Astrocyte (in vitro differentiated cells and primary cell): ENCODE measurements around the gene PAOX. TPM values are rescaled to one million over a fixed set of nuclear protein-coding genes. Genes with fewer than 3 reads are reported as not detected.

Experiments
- DNase-seq: peaks from one replicate; pipeline ENCODE4 v3.0.0-alpha.2; 2010; ENCODE audit warnings: low read depth
- FAIRE-seq: peaks from 2 replicates; lab custom pipeline; 2011; peaks lifted over from hg19 to GRCh38; lab: Jason Lieb, UNC
- H2AFZ ChIP-seq: 2 replicates; pipeline ENCODE4 v1.6.0; 2012; ENCODE audit warnings: low read depth, low read length, inconsistent platforms
- H3K27ac ChIP-seq: 2 replicates; pipeline ENCODE4 v1.5.1; 2011; ENCODE audit warnings: low read depth, low read length, inconsistent platforms
- H3K27me3 ChIP-seq: 2 replicates; pipeline ENCODE4 v1.6.0; 2011; ENCODE audit warnings: low read length, inconsistent platforms; ENCODE audit not compliant: insufficient read depth
- H3K36me3 ChIP-seq: 2 replicates; pipeline ENCODE4 v1.5.1; 2011; ENCODE audit warnings: low read length, inconsistent platforms; ENCODE audit not compliant: insufficient read depth
- H3K4me1 ChIP-seq: 2 replicates; pipeline ENCODE4 v1.5.1; 2011; ENCODE audit warnings: low read length, inconsistent platforms; ENCODE audit not compliant: insufficient read depth
- H3K4me2 ChIP-seq: 2 replicates; pipeline ENCODE4 v1.6.0; 2012; ENCODE audit warnings: low read length, inconsistent platforms
- H3K4me3 ChIP-seq: 2 replicates; pipeline ENCODE4 v1.5.1; 2011; ENCODE audit warnings: low read depth, mild to moderate bottlenecking, low read length, inconsistent platforms; ENCODE audit not compliant: insufficient read depth
- H3K79me2 ChIP-seq: 2 replicates; pipeline ENCODE4 v1.6.0; 2012; ENCODE audit warnings: mild to moderate bottlenecking, low read length, inconsistent platforms; ENCODE audit not compliant: insufficient read depth
- H3K9ac ChIP-seq: 2 replicates; pipeline ENCODE4 v1.6.0; 2012; ENCODE audit warnings: mild to moderate bottlenecking, low read length, inconsistent platforms
- H3K9me3 ChIP-seq: 2 replicates; pipeline ENCODE4 v1.5.1; 2012; ENCODE audit warnings: low read depth, mild to moderate bottlenecking, low read length, inconsistent platforms; ENCODE audit not compliant: insufficient read depth
- H4K20me1 ChIP-seq: 2 replicates; pipeline ENCODE4 v1.6.0; 2012; ENCODE audit warnings: low read length, inconsistent platforms; ENCODE audit not compliant: insufficient read depth
- H3K27ac Mint-ChIP-seq: one replicate; pipeline ENCODE4 v1.8.0; 2021; ENCODE audit warnings: mild to moderate bottlenecking, mixed read lengths; ENCODE audit not compliant: unreplicated experiment
- H3K27me3 Mint-ChIP-seq: one replicate; pipeline ENCODE4 v1.8.0; 2021; ENCODE audit warnings: low read depth, mixed read lengths; ENCODE audit not compliant: unreplicated experiment
- H3K36me3 Mint-ChIP-seq: one replicate; pipeline ENCODE4 v1.8.0; 2021; ENCODE audit warnings: low read depth, mixed read lengths; ENCODE audit not compliant: unreplicated experiment
- H3K4me1 Mint-ChIP-seq: one replicate; pipeline ENCODE4 v1.8.0; 2021; ENCODE audit warnings: low read depth, mixed read lengths; ENCODE audit not compliant: unreplicated experiment
- H3K4me3 Mint-ChIP-seq: one replicate; pipeline ENCODE4 v1.8.0; 2021; ENCODE audit warnings: mild to moderate bottlenecking, moderate library complexity, mixed read lengths; ENCODE audit not compliant: unreplicated experiment
- H3K9me3 Mint-ChIP-seq: one replicate; pipeline ENCODE4 v1.8.0; 2021; ENCODE audit warnings: mild to moderate bottlenecking, mixed read lengths; ENCODE audit not compliant: unreplicated experiment
- CTCF ChIP-seq: IDR thresholded peaks from 2 replicates; pipeline ENCODE4 v1.5.1; 2011; ENCODE audit warnings: low read depth, mild to moderate bottlenecking, inconsistent platforms, low read length, moderate library complexity; ENCODE audit not compliant: insufficient read depth
- EZH2 ChIP-seq: IDR thresholded peaks from 2 replicates; pipeline ENCODE4 v1.6.1; 2012; ENCODE audit warnings: mild to moderate bottlenecking, low read length, inconsistent platforms; ENCODE audit not compliant: insufficient read depth
- total RNA-seq: library from RNA; stranded (reverse); gene quantifications from 2 replicates; pipeline ENCODE4 v1.2.1, GENCODE V29; 2021

PAOX gene
- total RNA-seq, 1 donor from 2014 or later = 7.9 TPM

GRCh38 chr10:133344236-133344635, 34.8 kb upstream of the PAOX start:
- H3K4me2 ChIP-seq = no peak overlapping the region
- peaks cover 2% of the 10 kb centered on the region for H3K9me3 Mint-ChIP-seq

GRCh38 chr10:133346413-133346812, 32.6 kb upstream of the PAOX start:
- H2AFZ ChIP-seq = no peak overlapping the region
- H3K4me2 ChIP-seq = no peak overlapping the region
- H3K27ac ChIP-seq = no peak overlapping the region
- H4K20me1 ChIP-seq = no peaks in the 10 kb centered on the region
- no peaks in the 10 kb centered on the region for H3K36me3 ChIP-seq
- H3K9ac ChIP-seq = no peak overlapping the region
- H3K4me1 Mint-ChIP-seq = peaks cover 8% of the 10 kb centered on the region
- no peak for FAIRE-seq
- peaks cover 2% of the 10 kb centered on the region for H3K9me3 Mint-ChIP-seq
- peaks cover 5% of the 10 kb centered on the region for H3K27me3 Mint-ChIP-seq
- no peaks in the 10 kb centered on the region for H3K9me3 ChIP-seq
- H3K36me3 Mint-ChIP-seq = peaks cover 2% of the 10 kb centered on the region
- no peak overlapping the region for H3K4me3 Mint-ChIP-seq
- no peaks in the 10 kb centered on the region for H3K79me2 ChIP-seq
- DNase-seq = no peak
- H3K4me3 ChIP-seq = no peak overlapping the region
- H3K4me1 ChIP-seq = no peaks in the 10 kb centered on the region
- no peak for TF ChIP-seq CTCF
- TF ChIP-seq EZH2 = no peak
- H3K27ac Mint-ChIP-seq = no peak overlapping the region
- peaks cover 5% of the 10 kb centered on the region for H3K27me3 ChIP-seq

More at GRCh38 chr10:133344236-133344635, 34.8 kb upstream of the PAOX start:
- H3K27ac ChIP-seq = no peak overlapping the region
- no peaks in the 10 kb centered on the region for H4K20me1 ChIP-seq
- H3K27me3 ChIP-seq = peaks cover 5% of the 10 kb centered on the region
- FAIRE-seq = no peak
- no peaks in the 10 kb centered on the region for H3K36me3 ChIP-seq
- H3K4me3 ChIP-seq = no peak overlapping the region
- H3K79me2 ChIP-seq = no peaks in the 10 kb centered on the region
- H3K4me3 Mint-ChIP-seq = no peak overlapping the region
- no peak overlapping the region for H2AFZ ChIP-seq
- peaks cover 2% of the 10 kb centered on the region for H3K36me3 Mint-ChIP-seq
- H3K27ac Mint-ChIP-seq = no peak overlapping the region
- TF ChIP-seq EZH2 (no peak), CTCF (no peak)
- peaks cover 8% of the 10 kb centered on the region for H3K4me1 Mint-ChIP-seq
- H3K9ac ChIP-seq = no peak overlapping the region
- H3K9me3 ChIP-seq = no peaks in the 10 kb centered on the region
- H3K4me1 ChIP-seq = no peaks in the 10 kb centered on the region
- peaks cover 10% of the 10 kb centered on the region for H3K27me3 Mint-ChIP-seq
- DNase-seq = no peak

- Histone ChIP-seq H3K36me3 (no peaks in the 10 kb centered on the region), H2AFZ (no peak overlapping the region), H3K4me3 (no peak overlapping the region), H3K4me1 (no peaks in the 10 kb centered on the region), H4K20me1 (no peaks in the 10 kb centered on the region), H3K79me2 (no peaks in the 10 kb centered on the region), H3K27me3 (peaks cover 5% of the 10 kb centered on the region), H3K9ac (no peak overlapping the region), H3K9me3 (no peaks in the 10 kb centered on the region), H3K4me2 (no peak overlapping the region), H3K27ac (no peak overlapping the region)
- peaks cover 2% of the 10 kb centered on the region for H3K36me3 Mint-ChIP-seq
- no peak overlapping the region for H3K4me3 Mint-ChIP-seq
- H3K9me3 Mint-ChIP-seq = peaks cover 2% of the 10 kb centered on the region
- no peak for DNase-seq
- no peak overlapping the region for H3K27ac Mint-ChIP-seq
- no peak for FAIRE-seq
- H3K27me3 Mint-ChIP-seq = no peaks in the 10 kb centered on the region
- TF ChIP-seq CTCF = no peak
- no peak for TF ChIP-seq EZH2
- peaks cover 7% of the 10 kb centered on the region for H3K4me1 Mint-ChIP-seq
These were observed 31.1 kb upstream of the PAOX start for GRCh38 chr10:133347710-133348517.
